Measurements from ENCODE around the gene IL22RA1.

DNA sequence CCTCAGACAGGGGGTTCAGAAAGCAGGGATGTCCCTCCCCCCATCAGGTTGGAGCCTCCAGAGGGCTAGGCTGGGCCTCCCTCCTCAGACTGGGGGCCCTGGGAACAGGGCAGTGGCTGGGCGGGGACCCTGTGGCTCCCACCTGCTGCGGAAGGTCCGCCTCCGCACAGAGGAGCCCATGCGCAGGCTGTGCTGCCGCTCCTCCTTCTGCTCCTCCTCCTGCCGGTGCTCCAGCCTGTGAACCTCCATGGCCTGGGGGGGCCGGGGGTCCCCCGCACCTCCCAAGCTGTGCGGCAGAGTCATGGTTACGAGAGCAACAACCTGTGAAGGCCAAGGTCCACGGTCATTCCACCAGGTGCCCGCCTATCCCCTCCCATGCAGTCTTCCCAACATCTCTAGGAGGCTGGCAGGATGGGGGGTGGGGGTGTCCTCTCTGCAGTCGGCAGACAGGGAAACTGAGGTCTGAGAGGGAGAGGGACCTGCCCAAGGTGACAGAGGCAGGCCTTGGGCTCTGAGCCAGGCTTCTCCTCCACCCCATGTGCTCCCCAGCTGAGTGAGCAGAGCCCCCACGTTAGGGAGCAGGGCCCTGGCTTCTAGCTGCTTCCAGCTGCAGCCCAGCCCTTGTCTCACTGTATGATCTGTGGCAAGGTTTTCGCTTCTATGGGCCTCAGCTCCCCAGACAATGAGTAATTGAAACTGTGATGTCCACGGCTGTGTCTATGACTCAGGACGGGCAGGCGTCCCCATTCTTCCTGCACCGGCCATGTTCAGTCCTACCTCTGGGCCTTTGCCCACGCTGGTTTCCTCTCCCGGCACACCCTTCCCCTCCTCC, 34.4 kb downstream of the IL22RA1 start:
- TF ChIP-seq, protein P1, sequence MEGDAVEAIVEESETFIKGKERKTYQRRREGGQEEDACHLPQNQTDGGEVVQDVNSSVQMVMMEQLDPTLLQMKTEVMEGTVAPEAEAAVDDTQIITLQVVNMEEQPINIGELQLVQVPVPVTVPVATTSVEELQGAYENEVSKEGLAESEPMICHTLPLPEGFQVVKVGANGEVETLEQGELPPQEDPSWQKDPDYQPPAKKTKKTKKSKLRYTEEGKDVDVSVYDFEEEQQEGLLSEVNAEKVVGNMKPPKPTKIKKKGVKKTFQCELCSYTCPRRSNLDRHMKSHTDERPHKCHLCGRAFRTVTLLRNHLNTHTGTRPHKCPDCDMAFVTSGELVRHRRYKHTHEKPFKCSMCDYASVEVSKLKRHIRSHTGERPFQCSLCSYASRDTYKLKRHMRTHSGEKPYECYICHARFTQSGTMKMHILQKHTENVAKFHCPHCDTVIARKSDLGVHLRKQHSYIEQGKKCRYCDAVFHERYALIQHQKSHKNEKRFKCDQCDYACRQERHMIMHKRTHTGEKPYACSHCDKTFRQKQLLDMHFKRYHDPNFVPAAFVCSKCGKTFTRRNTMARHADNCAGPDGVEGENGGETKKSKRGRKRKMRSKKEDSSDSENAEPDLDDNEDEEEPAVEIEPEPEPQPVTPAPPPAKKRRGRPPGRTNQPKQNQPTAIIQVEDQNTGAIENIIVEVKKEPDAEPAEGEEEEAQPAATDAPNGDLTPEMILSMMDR (conservative IDR thresholded peaks at IDR 0.05; ENCODE audit: low read depth, low read length): no peak
- no peak for TF ChIP-seq EZH2phosphoT487 (IDR thresholded peaks at IDR 0.05; ENCODE audit: borderline replicate concordance, low read length)
- no peak for TF ChIP-seq EZH2 (IDR thresholded peaks at IDR 0.05; ENCODE audit: low read length, unreplicated experiment)

Data from PC-3 (cell line).